SK-N-MC (cell line): ENCODE results near the gene CHST1.

Experiments
- DNase-seq: peaks from one replicate; pipeline ENCODE4 v3.0.0-alpha.2; 2011; ENCODE audit warnings: low read depth, low spot score
- H3K27ac ChIP-seq: fragments of 200-600 bp; sonication (generic); 2 replicates; pipeline ENCODE4 v1.5.1; 2016; ENCODE audit warnings: mixed run types
- H3K36me3 ChIP-seq: fragments of 200-600 bp; sonication (generic); 2 replicates; pipeline ENCODE4 v1.6.1; 2017; ENCODE audit warnings: antibody characterized with exemption, low read length, mixed read lengths; ENCODE audit not compliant: insufficient read depth
- H3K4me3 ChIP-seq: fragments of 200-600 bp; sonication (generic); 2 replicates; pipeline ENCODE4 v1.5.1; 2016
- H3K9ac ChIP-seq: fragments of 200-600 bp; sonication (generic); 2 replicates; pipeline ENCODE4 v1.8.0; 2017; ENCODE audit warnings: mixed run types, mixed read lengths; ENCODE audit not compliant: insufficient read length
- H3K9me3 ChIP-seq: fragments of 200-600 bp; sonication (generic); 2 replicates; pipeline ENCODE4 v1.6.1; 2017; ENCODE audit warnings: low read depth, mild to moderate bottlenecking, antibody characterized with exemption, low read length, moderate library complexity, mixed read lengths
- EZH2 ChIP-seq: fragments of 200-600 bp; sonication (generic); IDR thresholded peaks from one replicate; pipeline ENCODE4 v1.6.1; 2017; ENCODE audit warnings: antibody characterized with exemption
- FOXP2 ChIP-seq: optimal IDR thresholded peaks from 2 replicates; pipeline ENCODE3; 2011; ENCODE audit warnings: mild to moderate bottlenecking, moderate library complexity; ENCODE audit not compliant: insufficient read depth; ENCODE audit errors: extremely low read length, control extremely low read depth
- POLR2AphosphoS5 ChIP-seq: IDR thresholded peaks from 2 replicates; pipeline ENCODE4 v1.6.1; 2012; ENCODE audit warnings: mild to moderate bottlenecking, low read depth, low read length, borderline replicate concordance

Gene CHST1

GRCh38 chr11:45618897-45619296 lies 46.5 kb downstream of the CHST1 start:
- no peak overlapping the region for H3K27ac ChIP-seq
- no peak for TF ChIP-seq POLR2AphosphoS5
- TF ChIP-seq EZH2 = no peak
- TF ChIP-seq FOXP2 = no peak
- no peak overlapping the region for H3K4me3 ChIP-seq
- DNase-seq = no peak
- no peak overlapping the region for H3K9ac ChIP-seq
- H3K9me3 ChIP-seq = no peaks in the 10 kb centered on the region
- no peaks in the 10 kb centered on the region for H3K36me3 ChIP-seq

- no peak overlapping the region for H3K4me3 ChIP-seq
- DNase-seq = no peak
- TF ChIP-seq POLR2AphosphoS5 (no peak), EZH2 (no peak), FOXP2 (no peak)
- no peak overlapping the region for H3K27ac ChIP-seq
- H3K9ac ChIP-seq = no peak overlapping the region
- H3K36me3 ChIP-seq = no peaks in the 10 kb centered on the region
- no peaks in the 10 kb centered on the region for H3K9me3 ChIP-seq
Measured at GRCh38 chr11:45617871-45618601, 47.4 kb downstream of the CHST1 start.

GRCh38 chr11:45616802-45617549 lies 48.4 kb downstream of the CHST1 start:
- no peak overlapping the region for H3K27ac ChIP-seq

GRCh38 chr11:45615182-45615792 lies 50.1 kb downstream of the CHST1 start:
- H3K9me3 ChIP-seq = no peaks in the 10 kb centered on the region
- TF ChIP-seq POLR2AphosphoS5 (no peak), FOXP2 (no peak)
- no peak overlapping the region for H3K27ac ChIP-seq
- no peak overlapping the region for H3K4me3 ChIP-seq
- H3K36me3 ChIP-seq = no peaks in the 10 kb centered on the region
- H3K9ac ChIP-seq = no peak overlapping the region
- DNase-seq = no peak

More at GRCh38 chr11:45616802-45617549, 48.4 kb downstream of the CHST1 start:
- H3K4me3 ChIP-seq = no peak overlapping the region
- no peaks in the 10 kb centered on the region for H3K36me3 ChIP-seq
- DNase-seq = no peak
- TF ChIP-seq FOXP2 (no peak), EZH2 (no peak), POLR2AphosphoS5 (no peak)
- H3K9ac ChIP-seq = no peak overlapping the region
- no peaks in the 10 kb centered on the region for H3K9me3 ChIP-seq

- Histone ChIP-seq H3K9ac (no peak overlapping the region), H3K36me3 (no peaks in the 10 kb centered on the region), H3K9me3 (no peaks in the 10 kb centered on the region), H3K27ac (no peak overlapping the region), H3K4me3 (no peak overlapping the region)
- DNase-seq = no peak
- TF ChIP-seq POLR2AphosphoS5 = no peak
- TF ChIP-seq FOXP2 = no peak
- no peak for TF ChIP-seq EZH2
Measured at GRCh38 chr11:45614196-45614828, 51.1 kb downstream of the CHST1 start.

- no peak overlapping the region for H3K27ac ChIP-seq
- DNase-seq = no peak
- TF ChIP-seq EZH2 (no peak), FOXP2 (no peak), POLR2AphosphoS5 (no peak)
- H3K4me3 ChIP-seq = no peak overlapping the region
- H3K36me3 ChIP-seq = no peaks in the 10 kb centered on the region
- no peak overlapping the region for H3K9ac ChIP-seq
- H3K9me3 ChIP-seq = no peaks in the 10 kb centered on the region
Measured at GRCh38 chr11:45610627-45611026, 54.8 kb downstream of the CHST1 start.

GRCh38 chr11:45609902-45610301 lies 55.5 kb downstream of the CHST1 start:
- Histone ChIP-seq H3K9ac (no peak overlapping the region), H3K36me3 (no peaks in the 10 kb centered on the region), H3K27ac (no peak overlapping the region), H3K9me3 (no peaks in the 10 kb centered on the region), H3K4me3 (no peak overlapping the region)
- no peak for DNase-seq
- TF ChIP-seq POLR2AphosphoS5 (no peak), FOXP2 (no peak), EZH2 (no peak)

GRCh38 chr11:45609337-45609736 lies 56.1 kb downstream of the CHST1 start:
- Histone ChIP-seq H3K9me3 (no peaks in the 10 kb centered on the region), H3K36me3 (no peaks in the 10 kb centered on the region), H3K9ac (no peak overlapping the region), H3K4me3 (no peak overlapping the region), H3K27ac (no peak overlapping the region)
- no peak for TF ChIP-seq POLR2AphosphoS5
- no peak for TF ChIP-seq EZH2
- TF ChIP-seq FOXP2 = no peak
- no peak for DNase-seq
